Upper lobe of left lung (tissue), 6 donors: Measurements from ENCODE around the gene TBCK. TPM values are rescaled to one million over a fixed set of nuclear protein-coding genes. Genes with fewer than 3 reads are reported as not detected.
A peak's percentile ranks its signal among the peaks of the same experiment; 100 is the strongest.

Experiments
- ATAC-seq, 2 donors: fragments of 200-7000 bp; cut with Tn5 transposase; one replicate each; pipeline ENCODE4 v1.9.1; 2022; ENCODE audit warnings: mild to moderate bottlenecking in 2 of 2, moderate library complexity in 2 of 2; ENCODE audit not compliant: low FRiP score in 2 of 2
- DNase-seq, 2 donors: peaks; one replicate each; pipeline ENCODE4 v3.0.0-alpha.2; 2019 to 2020
- H3K27ac ChIP-seq, 4 donors: fragments of 200-600 bp; sonication (generic); one replicate each; pipeline ENCODE4 v1.5.1; 2016 to 2019
- H3K27me3 ChIP-seq, 4 donors: fragments of 200-600 bp; sonication (generic); one replicate each; pipeline ENCODE4 v1.5.1; 2017 to 2019
- H3K36me3 ChIP-seq, 4 donors: fragments of 200-600 bp; sonication (generic); one replicate each; pipeline ENCODE4 v1.5.1; 2016 to 2019
- H3K4me1 ChIP-seq, 4 donors: fragments of 200-600 bp; sonication (generic); one replicate each; pipeline ENCODE4 v1.5.1; 2018 to 2019
- H3K4me3 ChIP-seq, 4 donors: fragments of 200-600 bp; sonication (generic); one replicate each; pipeline ENCODE4 v1.5.1; 2017 to 2019; ENCODE audit warnings: mild to moderate bottlenecking in 2 of 4, moderate library complexity in 1 of 4
- H3K9me3 ChIP-seq, 4 donors: fragments of 200-600 bp; sonication (generic); one replicate each; pipeline ENCODE4 v1.5.1; 2018 to 2019
- CTCF ChIP-seq, 6 experiments: fragments of 450-650 bp in 4 of 6; fragments of 200-600 bp in 2 of 6; sonication (generic) in 2 of 6; IDR thresholded peaks; one replicate each; pipeline ENCODE4 v1.5.1; 2016 to 2019; ENCODE audit warnings: antibody characterized with exemption in 6 of 6
- EP300 ChIP-seq, 4 donors: sonication (generic); formaldehyde crosslinking; IDR thresholded peaks; one replicate each; pipeline ENCODE4 v1.5.1; 2017; ENCODE audit warnings: antibody characterized with exemption in 4 of 4, control low read depth in 2 of 4
- POLR2A ChIP-seq, 4 donors: fragments of 450-650 bp; IDR thresholded peaks; one replicate each; pipeline ENCODE4 v1.5.1; 2016 to 2017; ENCODE audit warnings: antibody characterized with exemption in 4 of 4, mild to moderate bottlenecking in 2 of 4
- POLR2AphosphoS5 ChIP-seq, 2 donors: sonication (generic); formaldehyde crosslinking; IDR thresholded peaks; one replicate each; pipeline ENCODE4 v1.5.1; 2017; ENCODE audit warnings: antibody characterized with exemption in 2 of 2
- WGBS, 2 donors: methylation state at CpG; one replicate each; pipeline ENCODE4 v1.1.5; 2017 to 2018; 5-methylcytosine and 5-hydroxymethylcytosine counted together
- total RNA-seq, 6 donors: library from RNA; depleted of rRNA in 4 of 6; stranded (reverse); fragments of >200 nt in 4 of 6; gene quantifications; one replicate each; pipeline versions ENCODE4 v1.1.0 to v1.2.1, GENCODE V29; 2016 to 2021
- donor health status: DM: no; HTN: no; CAD: no; lungs with moderate emphysema.
- donor health status: DM: no; HTN: yes; CAD: no; lungs with severe emphysema.

TBCK gene
- total RNA-seq, 6 donors from 2014 or later, result 24.8 to 54.5 (median 32.3) TPM

DNA sequence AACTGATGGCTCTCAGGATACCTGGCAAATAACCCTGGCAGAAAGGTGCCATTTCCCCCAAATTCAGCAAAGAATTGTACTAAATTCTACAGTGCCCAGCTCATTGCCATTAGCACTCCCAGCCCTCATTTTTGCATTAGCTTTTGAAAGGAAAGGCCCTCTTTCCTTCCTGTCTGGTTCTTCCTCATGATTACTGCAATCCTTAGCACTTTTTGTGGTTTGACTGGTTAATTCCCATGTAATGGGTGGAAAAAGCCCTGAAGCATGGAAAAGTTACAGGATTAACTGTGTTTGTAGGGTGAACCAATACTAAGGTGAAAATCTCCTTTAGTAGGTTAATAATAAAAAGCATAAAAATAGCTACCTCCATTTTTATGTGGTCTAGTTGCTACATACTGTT is 281.3 kb downstream of the TBCK start:
- Histone ChIP-seq H3K9me3 (no peaks in the 10 kb centered on the region), H3K36me3 (no peaks in the 10 kb centered on the region), H3K27ac (no peak overlapping the region), H3K4me3 (no peak overlapping the region), H3K27me3 (no peaks in the 10 kb centered on the region), H3K4me1 (no peaks in the 10 kb centered on the region)
- DNase-seq (no peak), ATAC-seq (no peak)
- TF ChIP-seq CTCF (IDR thresholded peaks at IDR 0.05) (no peak), POLR2AphosphoS5 (IDR thresholded peaks at IDR 0.05) (no peak), EP300 (IDR thresholded peaks at IDR 0.05) (no peak), POLR2A (IDR thresholded peaks at IDR 0.05) (no peak)

DNA sequence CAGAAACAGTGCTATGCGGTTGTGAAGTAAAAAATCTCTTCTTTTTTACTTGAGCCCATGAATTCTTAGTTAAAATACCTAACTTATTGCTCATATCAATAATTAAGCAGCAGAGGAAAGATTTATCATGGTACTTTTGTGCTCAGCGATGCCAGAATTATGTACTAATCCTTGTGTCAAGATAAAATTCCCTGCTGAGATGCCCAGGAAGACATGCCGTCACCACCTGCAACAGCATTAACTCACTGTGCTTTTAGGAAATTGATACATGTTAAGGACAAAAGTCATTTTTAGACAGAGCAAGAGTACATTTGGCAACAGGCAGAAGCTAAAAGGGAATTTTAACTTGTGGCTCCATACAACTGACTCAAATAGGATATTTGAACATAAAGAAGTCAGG is 281.8 kb downstream of the TBCK start:
- peak in 1 of 2 donors; percentile 69 for ATAC-seq

GRCh38 chr4:106033469-106033868 is 282.5 kb downstream of the TBCK start:
- no peak for ATAC-seq
- TF ChIP-seq CTCF (IDR thresholded peaks at IDR 0.05) (no peak), EP300 (IDR thresholded peaks at IDR 0.05) (no peak), POLR2AphosphoS5 (IDR thresholded peaks at IDR 0.05) (no peak), POLR2A (IDR thresholded peaks at IDR 0.05) (no peak)
- no peak for DNase-seq
- no peaks in the 10 kb centered on the region for H3K27me3 ChIP-seq
- H3K4me3 ChIP-seq, result no peak overlapping the region
- H3K27ac ChIP-seq, result no peak overlapping the region
- H3K9me3 ChIP-seq, result no peaks in the 10 kb centered on the region
- no peaks in the 10 kb centered on the region for H3K36me3 ChIP-seq
- H3K4me1 ChIP-seq, result no peaks in the 10 kb centered on the region

More for the DNA sequence above, 281.8 kb downstream of the TBCK start:
- Histone ChIP-seq H3K36me3 (no peaks in the 10 kb centered on the region), H3K4me1 (no peaks in the 10 kb centered on the region), H3K4me3 (no peak overlapping the region), H3K27me3 (no peaks in the 10 kb centered on the region), H3K27ac (no peak overlapping the region), H3K9me3 (no peaks in the 10 kb centered on the region)
- no peak for TF ChIP-seq CTCF (IDR thresholded peaks at IDR 0.05)
- TF ChIP-seq POLR2A (IDR thresholded peaks at IDR 0.05), result no peak
- TF ChIP-seq POLR2AphosphoS5 (IDR thresholded peaks at IDR 0.05), result no peak
- no peak for TF ChIP-seq EP300 (IDR thresholded peaks at IDR 0.05)
- DNase-seq, result no peak
- 74 to 81% methylated on average over 3 of the region's 3 CpGs for WGBS, 2 donors

- TF ChIP-seq POLR2AphosphoS5 (IDR thresholded peaks at IDR 0.05) (no peak), POLR2A (IDR thresholded peaks at IDR 0.05) (no peak), CTCF (IDR thresholded peaks at IDR 0.05) (no peak), EP300 (IDR thresholded peaks at IDR 0.05) (no peak)
- no peaks in the 10 kb centered on the region for H3K36me3 ChIP-seq
- no peaks in the 10 kb centered on the region for H3K4me1 ChIP-seq
- 83 to 89% methylated on average over 1 of the region's 1 CpG for WGBS, 2 donors
- H3K9me3 ChIP-seq, result no peaks in the 10 kb centered on the region
- H3K27ac ChIP-seq, result no peak overlapping the region
- no peak for ATAC-seq
- no peak overlapping the region for H3K4me3 ChIP-seq
- DNase-seq, result no peak
- no peaks in the 10 kb centered on the region for H3K27me3 ChIP-seq
Measured at GRCh38 chr4:106032851-106033286, 283.1 kb downstream of the TBCK start.

GRCh38 chr4:106022454-106022853 is 293.6 kb downstream of the TBCK start:
- no peaks in the 10 kb centered on the region for H3K4me1 ChIP-seq

More at GRCh38 chr4:106022454-106022853, 293.6 kb downstream of the TBCK start:
- Histone ChIP-seq H3K4me3 (no peak overlapping the region), H3K36me3 (no peaks in the 10 kb centered on the region), H3K27ac (no peak overlapping the region), H3K9me3 (no peaks in the 10 kb centered on the region), H3K27me3 (no peaks in the 10 kb centered on the region)
- 90 to 95% methylated on average over 2 of the region's 2 CpGs for WGBS, 2 donors
- no peak for DNase-seq
- no peak for TF ChIP-seq POLR2A (IDR thresholded peaks at IDR 0.05)
- no peak for TF ChIP-seq CTCF (IDR thresholded peaks at IDR 0.05)
- no peak for TF ChIP-seq EP300 (IDR thresholded peaks at IDR 0.05)
- TF ChIP-seq POLR2AphosphoS5 (IDR thresholded peaks at IDR 0.05), result no peak
- no peak for ATAC-seq
